Loucy (cell line): Measurements from ENCODE around the gene MYO1F.

Source experiments
- H2AFZ ChIP-seq: fragments of 200-600 bp; sonication (generic); 2 replicates; pipeline ENCODE4 v1.6.0; 2016; ENCODE audit warnings: antibody characterized with exemption, mild to moderate bottlenecking, low read length, moderate library complexity
- H3F3A ChIP-seq: fragments of 200-600 bp; 2 replicates; pipeline ENCODE4 v1.6.0; 2016; ENCODE audit warnings: antibody characterized with exemption, low read depth, mild to moderate bottlenecking
- H3K27me3 ChIP-seq: fragments of 200-600 bp; sonication (generic); 2 replicates; pipeline ENCODE4 v1.6.1; 2014; ENCODE audit warnings: low read length, mild to moderate bottlenecking; ENCODE audit not compliant: insufficient read depth, poor library complexity, severe bottlenecking
- H3K36me3 ChIP-seq: fragments of 200-600 bp; sonication (generic); 2 replicates; pipeline ENCODE4 v1.6.1; 2016; ENCODE audit warnings: low read length; ENCODE audit not compliant: insufficient read depth
- H3K4me1 ChIP-seq: fragments of 200-600 bp; sonication (generic); 2 replicates; pipeline ENCODE4 v1.5.1; 2014; ENCODE audit warnings: low read length, mild to moderate bottlenecking; ENCODE audit not compliant: insufficient read depth, poor library complexity, severe bottlenecking
- H3K4me2 ChIP-seq: fragments of 200-600 bp; sonication (generic); 2 replicates; pipeline ENCODE4 v1.6.0; 2014; ENCODE audit warnings: antibody characterized with exemption, low read length, low read depth, mild to moderate bottlenecking; ENCODE audit not compliant: poor library complexity, severe bottlenecking
- H3K4me3 ChIP-seq: fragments of 200-600 bp; sonication (generic); 2 replicates; pipeline ENCODE4 v1.5.1; 2014; ENCODE audit warnings: low read length, mild to moderate bottlenecking, mixed read lengths; ENCODE audit not compliant: poor library complexity, severe bottlenecking
- H3K79me2 ChIP-seq: fragments of 200-600 bp; sonication (generic); 2 replicates; pipeline ENCODE4 v1.6.1; 2014; ENCODE audit warnings: low read length; ENCODE audit not compliant: insufficient read depth
- H3K9ac ChIP-seq: fragments of 200-600 bp; sonication (generic); 2 replicates; pipeline ENCODE4 v1.6.0; 2014; ENCODE audit warnings: mild to moderate bottlenecking, low read depth, low read length, moderate library complexity; ENCODE audit not compliant: poor library complexity, severe bottlenecking
- H3K9me2 ChIP-seq: fragments of 200-600 bp; sonication (generic); replicated peaks from 2 replicates; pipeline ENCODE4 v1.6.1; 2016; ENCODE audit warnings: low read depth, low read length, mixed read lengths
- H3K9me3 ChIP-seq: fragments of 200-600 bp; sonication (generic); 2 replicates; pipeline ENCODE4 v1.6.1; 2014; ENCODE audit warnings: mild to moderate bottlenecking, antibody characterized with exemption, low read length, low read depth; ENCODE audit not compliant: insufficient read depth
- H4K20me1 ChIP-seq: fragments of 200-600 bp; sonication (generic); 2 replicates; pipeline ENCODE4 v1.6.0; 2014; ENCODE audit warnings: antibody characterized with exemption, low read length, mild to moderate bottlenecking; ENCODE audit not compliant: insufficient read depth, poor library complexity, severe bottlenecking
- EZH2phosphoT487 ChIP-seq: fragments of 200-600 bp; IDR thresholded peaks from 2 replicates; pipeline ENCODE4 v1.6.1; 2018; ENCODE audit warnings: antibody characterized with exemption, mild to moderate bottlenecking, moderate library complexity, borderline replicate concordance
- TF ChIP-seq, protein P1 (sequence below): fragments of 200-600 bp; sonication (generic); conservative IDR thresholded peaks from 2 replicates; pipeline ENCODE4 v1.5.1; 2014; ENCODE audit warnings: mild to moderate bottlenecking, antibody characterized with exemption, low read length

MYO1F gene

DNA sequence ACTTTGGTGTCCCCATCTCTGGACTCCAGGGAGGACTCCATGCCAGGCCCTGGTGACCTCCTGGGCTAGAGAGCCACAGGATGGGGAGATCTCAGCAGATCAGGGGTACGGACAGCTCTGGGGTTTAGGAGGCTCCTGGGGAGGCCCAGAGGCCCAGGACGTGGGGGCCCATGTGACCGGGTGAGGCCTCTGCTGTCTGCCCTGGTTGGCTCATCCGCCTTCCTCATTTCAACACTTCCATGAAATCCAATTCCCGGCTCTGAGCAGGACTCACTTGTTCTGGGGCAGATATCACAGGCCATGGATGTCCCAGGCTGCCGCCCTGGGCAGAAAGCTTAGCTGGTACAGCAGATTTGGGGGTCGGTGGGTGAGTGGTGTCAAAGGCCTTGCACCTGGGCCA is 73.7 kb downstream of the MYO1F start:
- Histone ChIP-seq H2AFZ (no peak overlapping the region), H4K20me1 (no peaks in the 10 kb centered on the region), H3K36me3 (no peaks in the 10 kb centered on the region), H3F3A (no peaks in the 10 kb centered on the region), H3K79me2 (no peaks in the 10 kb centered on the region), H3K4me1 (peaks cover 18% of the 10 kb centered on the region), H3K27me3 (no peaks in the 10 kb centered on the region), H3K9me3 (no peaks in the 10 kb centered on the region), H3K9me2 (no peaks in the 10 kb centered on the region), H3K4me3 (no peak overlapping the region), H3K4me2 (no peak overlapping the region), H3K9ac (no peak overlapping the region)
- TF ChIP-seq, protein P1, sequence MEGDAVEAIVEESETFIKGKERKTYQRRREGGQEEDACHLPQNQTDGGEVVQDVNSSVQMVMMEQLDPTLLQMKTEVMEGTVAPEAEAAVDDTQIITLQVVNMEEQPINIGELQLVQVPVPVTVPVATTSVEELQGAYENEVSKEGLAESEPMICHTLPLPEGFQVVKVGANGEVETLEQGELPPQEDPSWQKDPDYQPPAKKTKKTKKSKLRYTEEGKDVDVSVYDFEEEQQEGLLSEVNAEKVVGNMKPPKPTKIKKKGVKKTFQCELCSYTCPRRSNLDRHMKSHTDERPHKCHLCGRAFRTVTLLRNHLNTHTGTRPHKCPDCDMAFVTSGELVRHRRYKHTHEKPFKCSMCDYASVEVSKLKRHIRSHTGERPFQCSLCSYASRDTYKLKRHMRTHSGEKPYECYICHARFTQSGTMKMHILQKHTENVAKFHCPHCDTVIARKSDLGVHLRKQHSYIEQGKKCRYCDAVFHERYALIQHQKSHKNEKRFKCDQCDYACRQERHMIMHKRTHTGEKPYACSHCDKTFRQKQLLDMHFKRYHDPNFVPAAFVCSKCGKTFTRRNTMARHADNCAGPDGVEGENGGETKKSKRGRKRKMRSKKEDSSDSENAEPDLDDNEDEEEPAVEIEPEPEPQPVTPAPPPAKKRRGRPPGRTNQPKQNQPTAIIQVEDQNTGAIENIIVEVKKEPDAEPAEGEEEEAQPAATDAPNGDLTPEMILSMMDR = no peak
- TF ChIP-seq EZH2phosphoT487 = no peak

DNA sequence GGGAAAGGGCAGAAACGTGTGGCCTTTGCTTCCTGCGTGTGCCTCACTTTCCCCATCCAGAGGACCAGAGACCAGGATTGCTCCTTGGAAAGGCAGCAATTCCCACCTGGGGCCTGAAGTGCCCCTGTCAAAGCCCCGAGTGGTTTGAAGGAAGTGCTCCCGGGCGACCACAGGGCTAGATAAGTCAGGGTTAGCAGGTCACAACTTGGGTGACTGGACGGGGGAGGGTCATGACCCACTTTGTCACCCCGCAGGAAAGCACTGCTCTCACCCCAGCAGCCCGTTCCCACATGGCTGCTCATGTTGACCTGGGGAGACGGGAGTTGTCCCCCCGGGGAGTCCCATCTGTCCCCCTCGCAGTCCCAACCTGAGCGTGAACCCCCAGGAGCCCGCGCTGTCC is 75.3 kb downstream of the MYO1F start:
- H3K4me2 ChIP-seq = peak overlapping the region; percentile 54

DNA sequence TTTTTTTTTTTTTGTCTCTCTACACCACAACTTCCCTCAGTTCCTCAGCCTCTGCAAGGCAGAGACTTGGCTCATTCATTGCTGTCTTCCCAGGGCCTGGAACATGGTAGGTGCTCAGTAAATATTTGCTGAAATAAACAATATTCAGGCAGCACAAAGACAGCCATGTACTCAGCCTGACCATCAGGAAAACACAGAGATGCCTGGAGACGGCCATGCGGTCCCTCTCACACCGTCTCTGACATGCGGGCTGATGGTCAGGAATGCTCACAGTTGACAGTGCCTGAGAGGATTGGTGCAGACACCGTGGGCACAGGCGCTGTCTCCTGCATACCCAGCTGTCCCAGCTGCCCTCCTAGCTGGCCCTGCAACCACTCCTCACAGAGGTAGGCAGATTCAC is 75.7 kb downstream of the MYO1F start:
- Histone ChIP-seq H3K4me1 (peaks cover 18% of the 10 kb centered on the region), H3K4me2 (peak overlapping the region; percentile 54), H3K79me2 (no peaks in the 10 kb centered on the region), H3F3A (no peaks in the 10 kb centered on the region), H3K9me3 (no peaks in the 10 kb centered on the region), H3K9me2 (no peaks in the 10 kb centered on the region), H3K27me3 (no peaks in the 10 kb centered on the region), H3K9ac (peak overlapping the region; percentile 41), H2AFZ (no peak overlapping the region), H3K36me3 (no peaks in the 10 kb centered on the region), H4K20me1 (no peaks in the 10 kb centered on the region), H3K4me3 (no peak overlapping the region)
- TF ChIP-seq EZH2phosphoT487 = no peak
- TF ChIP-seq, protein P1 = no peak

More for the DNA sequence above, 75.3 kb downstream of the MYO1F start:
- Histone ChIP-seq H3K9ac (peak overlapping the region; percentile 41), H3K9me3 (no peaks in the 10 kb centered on the region), H3K27me3 (no peaks in the 10 kb centered on the region), H3K4me1 (peaks cover 18% of the 10 kb centered on the region), H3K36me3 (no peaks in the 10 kb centered on the region), H3F3A (no peaks in the 10 kb centered on the region), H3K4me3 (peak overlapping the region; percentile 7), H4K20me1 (no peaks in the 10 kb centered on the region), H2AFZ (no peak overlapping the region), H3K79me2 (no peaks in the 10 kb centered on the region), H3K9me2 (no peaks in the 10 kb centered on the region)
- TF ChIP-seq EZH2phosphoT487 = no peak
- TF ChIP-seq, protein P1 = no peak
